Esophagus muscularis mucosa (tissue), 4 donors: ENCODE data around the gene TOLLIP.

Source experiments
- CTCF ChIP-seq, 3 experiments: fragments of 200-600 bp in 2 of 3; fragments of 450-650 bp in 1 of 3; sonication (generic) in 2 of 3; IDR thresholded peaks; one replicate each; pipeline ENCODE4 v1.5.1; 2017 to 2019; ENCODE audit warnings: antibody characterized with exemption in 3 of 3, mild to moderate bottlenecking in 2 of 3, moderate library complexity in 1 of 3
- EP300 ChIP-seq: sonication (generic); formaldehyde crosslinking; IDR thresholded peaks from one replicate; pipeline ENCODE4 v1.6.1; 2017; ENCODE audit warnings: antibody characterized with exemption
- POLR2A ChIP-seq: fragments of 450-650 bp; IDR thresholded peaks from one replicate; pipeline ENCODE4 v1.6.1; 2017; ENCODE audit warnings: antibody characterized with exemption, moderate library complexity, mild to moderate bottlenecking, low read depth
- POLR2AphosphoS5 ChIP-seq, 2 donors: sonication (generic); formaldehyde crosslinking; IDR thresholded peaks; one replicate each; pipeline ENCODE4 v1.6.1; 2017; ENCODE audit warnings: antibody characterized with exemption in 2 of 2

- TF ChIP-seq CTCF (IDR thresholded peaks at IDR 0.05) (no peak), POLR2A (no peak), EP300 (no peak), POLR2AphosphoS5 (IDR thresholded peaks at IDR 0.05) (no peak)
These were observed 9.3 kb downstream of the TOLLIP start for GRCh38 chr11:1300121-1300520.
